Stimulated activated CD8-positive, alpha-beta memory T cell treated with anti-CD3 and anti-CD28 coated beads, Interleukin-12 subunit alpha, Interleukin-12 subunit beta, amount 100 ng/mL, for 4 hours (primary cell): ENCODE measurements around the gene IFI27L1.

Experiments
- DNase-seq: peaks from one replicate; pipeline ENCODE4 v3.0.0-alpha.2; 2020; ENCODE audit warnings: low read depth

The IFI27L1 gene

GRCh38 chr14:94136575-94137331 is 55.6 kb downstream of the IFI27L1 start:
- DNase-seq: peak; percentile 65

DNA sequence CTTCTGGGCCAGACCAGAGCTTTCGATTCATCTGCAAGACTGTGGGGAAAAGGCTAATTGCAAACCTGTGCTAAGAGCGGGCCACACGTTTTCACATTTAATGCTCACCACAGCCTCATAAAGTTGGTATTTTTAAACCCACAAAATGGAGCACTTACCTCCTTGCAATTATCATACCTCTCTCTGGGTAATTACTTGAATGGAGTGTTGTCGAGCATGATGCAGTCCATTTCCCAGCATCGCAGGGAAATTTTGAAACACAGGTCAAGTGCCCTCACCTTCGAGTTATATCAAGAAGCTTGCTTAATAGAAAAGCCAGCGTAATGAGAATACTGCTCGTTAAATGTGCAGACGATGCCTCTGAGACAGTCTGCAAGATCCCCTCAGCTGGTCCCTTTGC is 57.1 kb downstream of the IFI27L1 start:
- no peak for DNase-seq

- DNase-seq: no peak
Measured at GRCh38 chr14:94139006-94139405, 57.9 kb downstream of the IFI27L1 start.

GRCh38 chr14:94139421-94139820 is 58.3 kb downstream of the IFI27L1 start:
- no peak for DNase-seq

- no peak for DNase-seq
Measured at GRCh38 chr14:94142247-94142646, 61.1 kb downstream of the IFI27L1 start.

- no peak for DNase-seq
Measured at GRCh38 chr14:94142836-94143235, 61.7 kb downstream of the IFI27L1 start.

DNA sequence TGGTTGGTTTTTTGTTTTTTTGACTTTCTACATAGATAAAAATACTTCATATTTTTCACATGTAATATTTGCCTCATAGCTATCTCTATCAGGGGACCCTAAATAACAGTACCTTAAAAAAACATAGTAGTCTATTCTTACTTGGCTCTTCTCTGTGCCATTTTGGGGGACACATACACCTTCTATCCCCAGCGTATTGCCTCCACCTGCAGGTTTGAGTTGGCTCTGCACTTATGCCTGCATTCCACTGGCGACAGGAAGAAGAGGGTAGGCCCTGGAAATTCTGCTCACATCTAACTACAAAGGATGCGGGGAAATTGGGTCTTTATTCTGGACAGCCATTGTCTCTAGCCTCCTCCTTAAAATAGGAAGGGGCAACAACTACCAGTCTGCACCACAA is 62.1 kb downstream of the IFI27L1 start:
- DNase-seq: no peak

GRCh38 chr14:94143711-94144110 is 62.6 kb downstream of the IFI27L1 start:
- no peak for DNase-seq

GRCh38 chr14:94144765-94145164 is 63.7 kb downstream of the IFI27L1 start:
- no peak for DNase-seq

- no peak for DNase-seq
Measured at GRCh38 chr14:94145902-94146527, 64.9 kb downstream of the IFI27L1 start.
